ENCODE measurements around the gene CFP.

DNA sequence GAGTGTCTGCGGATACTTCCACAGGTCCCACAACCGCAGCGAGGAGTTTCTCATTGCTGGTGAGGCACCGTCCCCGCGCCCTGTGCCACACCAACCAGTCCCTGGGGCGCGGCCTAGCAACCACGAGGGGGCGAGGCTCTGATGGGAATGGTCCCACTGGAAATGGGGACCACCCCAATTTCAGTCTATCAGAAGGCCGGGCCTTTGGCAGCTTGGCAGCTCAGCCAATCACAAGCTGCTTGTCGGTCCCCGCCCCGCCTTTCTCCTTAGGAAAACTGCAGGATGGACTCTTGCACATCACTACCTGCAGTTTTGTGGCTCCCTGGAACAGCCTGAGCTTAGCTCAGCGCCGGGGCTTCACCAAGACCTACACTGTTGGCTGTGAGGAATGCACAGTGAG is 44.5 kb downstream of the CFP start:
- TF ChIP-seq EP300 (IDR thresholded peaks at IDR 0.05; ENCODE audit: borderline replicate concordance in 1 of 2, low read depth in 1 of 2, low read length in 1 of 2) (no peak), EZH2phosphoT487 (IDR thresholded peaks at IDR 0.05; ENCODE audit: borderline replicate concordance, low read depth) (no peak), POLR2AphosphoS5 (IDR thresholded peaks at IDR 0.05; ENCODE audit: low read depth, low read length) (no peak), GABPA (IDR thresholded peaks at IDR 0.05; ENCODE audit: low read depth) (no peak), YY1 (IDR thresholded peaks at IDR 0.05; ENCODE audit: low read depth) (no peak), RAD21 (IDR thresholded peaks at IDR 0.05; ENCODE audit: low read length) (no peak), TCF12 (IDR thresholded peaks at IDR 0.05) (no peak), RFX5 (IDR thresholded peaks at IDR 0.05; ENCODE audit: low read length) (no peak), TAF1 (IDR thresholded peaks at IDR 0.05; ENCODE audit: borderline replicate concordance, low read depth, low read length) (no peak)
- TF ChIP-seq, protein P1, sequence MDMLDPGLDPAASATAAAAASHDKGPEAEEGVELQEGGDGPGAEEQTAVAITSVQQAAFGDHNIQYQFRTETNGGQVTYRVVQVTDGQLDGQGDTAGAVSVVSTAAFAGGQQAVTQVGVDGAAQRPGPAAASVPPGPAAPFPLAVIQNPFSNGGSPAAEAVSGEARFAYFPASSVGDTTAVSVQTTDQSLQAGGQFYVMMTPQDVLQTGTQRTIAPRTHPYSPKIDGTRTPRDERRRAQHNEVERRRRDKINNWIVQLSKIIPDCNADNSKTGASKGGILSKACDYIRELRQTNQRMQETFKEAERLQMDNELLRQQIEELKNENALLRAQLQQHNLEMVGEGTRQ (IDR thresholded peaks at IDR 0.05; ENCODE audit: borderline replicate concordance, low read depth, low read length): no peak
- TF ChIP-seq, protein P2, sequence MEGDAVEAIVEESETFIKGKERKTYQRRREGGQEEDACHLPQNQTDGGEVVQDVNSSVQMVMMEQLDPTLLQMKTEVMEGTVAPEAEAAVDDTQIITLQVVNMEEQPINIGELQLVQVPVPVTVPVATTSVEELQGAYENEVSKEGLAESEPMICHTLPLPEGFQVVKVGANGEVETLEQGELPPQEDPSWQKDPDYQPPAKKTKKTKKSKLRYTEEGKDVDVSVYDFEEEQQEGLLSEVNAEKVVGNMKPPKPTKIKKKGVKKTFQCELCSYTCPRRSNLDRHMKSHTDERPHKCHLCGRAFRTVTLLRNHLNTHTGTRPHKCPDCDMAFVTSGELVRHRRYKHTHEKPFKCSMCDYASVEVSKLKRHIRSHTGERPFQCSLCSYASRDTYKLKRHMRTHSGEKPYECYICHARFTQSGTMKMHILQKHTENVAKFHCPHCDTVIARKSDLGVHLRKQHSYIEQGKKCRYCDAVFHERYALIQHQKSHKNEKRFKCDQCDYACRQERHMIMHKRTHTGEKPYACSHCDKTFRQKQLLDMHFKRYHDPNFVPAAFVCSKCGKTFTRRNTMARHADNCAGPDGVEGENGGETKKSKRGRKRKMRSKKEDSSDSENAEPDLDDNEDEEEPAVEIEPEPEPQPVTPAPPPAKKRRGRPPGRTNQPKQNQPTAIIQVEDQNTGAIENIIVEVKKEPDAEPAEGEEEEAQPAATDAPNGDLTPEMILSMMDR (IDR thresholded peaks at IDR 0.05): no peak
- TF ChIP-seq, protein P3, sequence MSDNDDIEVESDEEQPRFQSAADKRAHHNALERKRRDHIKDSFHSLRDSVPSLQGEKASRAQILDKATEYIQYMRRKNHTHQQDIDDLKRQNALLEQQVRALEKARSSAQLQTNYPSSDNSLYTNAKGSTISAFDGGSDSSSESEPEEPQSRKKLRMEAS (IDR thresholded peaks at IDR 0.05; ENCODE audit: low read depth): no peak
